Measurements from ENCODE around the gene GATB.

DNA sequence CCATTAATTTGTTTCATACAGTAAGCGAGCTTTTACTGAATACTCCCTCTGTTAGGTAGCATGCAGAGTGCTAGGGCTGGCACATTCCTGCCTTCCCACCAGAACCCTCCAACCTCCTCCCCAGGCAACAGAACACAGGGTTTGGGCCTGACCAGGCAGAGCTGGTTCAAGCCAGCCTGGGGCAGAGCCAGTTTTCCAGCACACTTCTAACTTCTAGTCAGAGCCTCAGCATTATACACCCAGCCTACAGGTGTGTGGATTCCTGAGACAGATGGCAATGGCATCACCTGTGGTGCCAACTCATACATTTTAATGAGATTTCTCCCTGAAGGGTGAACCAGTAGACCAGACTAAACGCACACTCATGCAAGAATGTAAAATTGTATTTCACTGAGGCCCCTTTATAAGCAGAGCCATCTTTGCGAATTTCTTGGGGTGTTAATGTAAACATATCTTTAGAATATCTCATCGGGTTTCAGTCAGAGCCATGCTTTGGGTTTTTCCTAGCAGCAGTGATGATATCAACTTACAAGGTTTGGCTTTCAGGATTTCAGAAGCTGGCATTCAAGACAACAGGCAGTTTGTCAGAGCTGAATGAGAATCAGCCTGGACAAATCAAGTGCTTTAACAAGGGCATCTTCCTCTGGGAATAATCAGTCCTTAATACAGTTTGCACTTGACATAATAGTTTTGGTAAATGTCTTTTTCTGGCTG, 92.0 kb downstream of the GATB start:
- no peak for TF ChIP-seq ZNF514 (tag by site-specific recombination; IDR thresholded peaks at IDR 0.05)
- TF ChIP-seq CTCF (tag by site-specific recombination; IDR thresholded peaks at IDR 0.05): no peak
- TF ChIP-seq ZNF121 (tag by site-specific recombination; IDR thresholded peaks at IDR 0.05): no peak
- no peak for TF ChIP-seq ZBTB1 (tag by site-specific recombination; IDR thresholded peaks at IDR 0.05)
- no peak for TF ChIP-seq SP2 (tag by site-specific recombination; IDR thresholded peaks at IDR 0.05)
- TF ChIP-seq ZBTB7A (tag by site-specific recombination; IDR thresholded peaks at IDR 0.05; ENCODE audit: low read depth): no peak
- TF ChIP-seq HOXA7 (CRISPR knock-in tag; IDR thresholded peaks at IDR 0.05; ENCODE audit: borderline replicate concordance): no peak

Data from HEK293 (cell line).